Renal pelvis (tissue), 4 donors: ENCODE data around the gene ARAP1. TPM values are rescaled to one million over a fixed set of nuclear protein-coding genes. Genes with fewer than 3 reads are reported as not detected.
A peak's percentile ranks its signal among the peaks of the same experiment; 100 is the strongest.

Experiments used
- DNase-seq: peaks from one replicate; pipeline ENCODE4 v3.0.0-alpha.2; 2013
- polyA plus RNA-seq, 3 donors: library from polyadenylated mRNA; unstranded; fragments of 120-200 nt; gene quantifications; one replicate each; pipeline ENCODE4 v1.2.1, GENCODE V29; 2013; ENCODE audit not compliant: insufficient read length in 3 of 3

ARAP1 gene
- polyA plus RNA-seq, 3 donors, result 77.6 to 82.1 (median 82.0) TPM

DNA sequence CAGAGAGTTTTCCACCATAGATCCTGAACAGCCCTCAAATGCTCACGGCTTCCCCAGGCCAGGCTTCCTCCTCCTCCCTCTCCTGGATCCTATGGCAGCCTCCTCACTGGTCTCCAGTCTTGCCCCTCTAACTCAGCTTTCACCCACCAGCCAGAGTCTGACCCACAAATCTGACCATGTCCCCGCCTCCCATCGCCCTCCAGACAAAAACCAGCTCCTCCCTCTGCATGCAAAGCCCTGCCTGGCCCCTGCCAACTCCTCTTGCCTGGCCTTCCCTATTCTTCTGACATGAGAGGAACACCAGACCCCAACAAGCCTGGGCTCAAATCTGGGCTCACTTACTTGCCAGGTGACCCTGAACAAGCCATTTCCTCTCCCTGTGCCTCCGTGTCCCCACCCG lies 45.6 kb downstream of the ARAP1 start:
- DNase-seq, result no peak

DNA sequence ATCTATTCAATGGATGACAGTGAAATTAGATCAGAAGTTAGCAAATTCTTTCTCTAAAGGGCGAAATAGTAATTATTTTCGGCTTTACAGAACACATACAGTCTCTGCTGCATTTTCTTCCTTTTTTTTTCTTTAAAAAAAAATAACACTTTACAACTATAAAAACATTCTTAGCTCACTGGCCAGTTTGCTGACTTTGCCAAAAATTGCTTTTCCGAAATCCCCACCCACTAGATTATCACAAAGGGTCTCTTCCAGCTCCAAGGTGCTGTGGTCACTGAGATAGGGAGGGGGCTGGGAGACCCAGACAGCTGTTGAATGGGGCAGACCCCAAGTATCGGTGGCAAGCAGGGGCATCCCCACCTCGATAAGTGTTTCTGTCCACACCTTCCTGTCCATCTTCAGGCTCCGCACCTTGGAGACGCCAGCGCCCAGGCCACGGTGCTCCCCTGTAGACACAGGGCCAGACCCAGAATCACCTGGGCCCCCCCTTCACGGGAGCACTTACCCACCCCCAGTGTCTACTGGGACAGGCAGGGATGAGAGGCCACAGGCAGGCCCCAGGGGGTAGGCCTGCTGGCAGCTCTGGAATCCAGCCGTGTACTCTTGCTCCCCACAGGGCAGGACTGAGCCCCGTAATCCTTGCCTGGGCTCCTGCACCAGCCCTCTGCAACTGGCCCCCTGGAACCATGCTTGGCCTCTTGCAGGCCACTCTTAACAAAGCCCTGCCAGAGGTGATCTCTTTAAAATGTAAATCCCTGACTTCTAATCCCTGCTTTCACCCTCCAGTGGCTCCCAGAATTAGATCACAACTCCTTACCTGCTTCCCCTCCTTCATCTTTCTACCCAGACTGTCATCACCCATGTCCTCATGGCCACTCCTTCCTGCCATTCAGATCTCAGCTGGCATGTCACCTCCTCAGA lies 46.5 kb downstream of the ARAP1 start:
- no peak for DNase-seq

DNA sequence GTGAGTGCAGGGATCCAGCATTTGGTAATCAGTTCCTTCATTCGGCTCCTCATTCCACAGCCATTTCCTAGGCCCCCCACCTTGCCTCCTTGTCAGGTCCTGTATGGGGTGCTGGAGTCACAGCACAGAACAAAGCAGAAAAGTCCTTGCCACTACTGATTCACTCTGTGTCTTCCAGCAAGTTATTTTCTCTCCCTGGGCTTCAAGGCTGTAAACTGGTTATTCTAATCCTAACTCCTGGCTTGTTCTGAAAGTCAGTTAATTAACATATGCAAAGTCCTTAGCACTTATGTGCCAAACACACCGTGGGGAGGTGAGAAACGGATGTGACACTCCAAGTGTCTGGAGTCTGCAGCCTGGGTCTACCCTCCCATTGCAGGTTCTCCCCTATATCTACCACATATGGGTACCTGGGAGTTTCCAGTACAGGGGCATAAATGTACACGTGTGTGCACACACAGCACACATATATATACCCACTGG lies 47.4 kb downstream of the ARAP1 start:
- DNase-seq, result no peak

DNA sequence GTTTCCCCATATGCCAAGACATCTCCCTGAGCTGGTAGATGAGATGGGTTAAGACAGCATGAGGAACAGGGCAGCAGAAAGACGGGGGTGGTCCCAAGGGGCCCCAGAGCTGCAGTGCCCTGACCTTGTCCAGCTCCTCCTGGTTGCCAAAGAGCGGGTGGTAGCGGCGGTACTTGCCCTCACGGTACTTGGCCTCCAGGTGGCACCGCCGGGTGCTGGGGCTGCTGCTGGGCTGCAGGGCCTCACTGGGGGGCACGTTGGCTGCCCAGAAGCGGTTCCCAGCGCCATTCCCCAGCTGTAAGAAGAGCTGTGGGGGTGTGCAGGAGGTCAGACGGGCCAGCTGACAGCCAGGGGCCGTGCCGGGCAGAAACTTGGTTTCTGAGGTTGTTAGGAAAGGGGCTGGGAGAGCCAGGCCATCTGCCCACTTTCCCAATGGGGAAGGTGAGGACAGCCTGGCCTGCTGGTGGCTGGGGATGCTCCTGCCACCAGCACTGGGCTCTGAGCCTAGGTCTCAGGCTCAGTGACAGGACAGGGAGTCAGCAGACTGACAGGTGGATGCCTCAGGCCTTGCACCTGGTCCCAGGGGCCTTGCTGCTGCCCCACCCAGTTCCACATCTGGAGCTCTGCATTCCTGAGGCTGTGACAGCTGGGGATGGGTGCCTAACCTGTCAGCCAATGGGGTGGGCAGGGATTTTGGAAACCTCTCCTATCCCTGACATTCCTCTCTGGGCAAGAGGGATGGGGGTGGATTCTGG lies 48.0 kb downstream of the ARAP1 start:
- no peak for DNase-seq

DNA sequence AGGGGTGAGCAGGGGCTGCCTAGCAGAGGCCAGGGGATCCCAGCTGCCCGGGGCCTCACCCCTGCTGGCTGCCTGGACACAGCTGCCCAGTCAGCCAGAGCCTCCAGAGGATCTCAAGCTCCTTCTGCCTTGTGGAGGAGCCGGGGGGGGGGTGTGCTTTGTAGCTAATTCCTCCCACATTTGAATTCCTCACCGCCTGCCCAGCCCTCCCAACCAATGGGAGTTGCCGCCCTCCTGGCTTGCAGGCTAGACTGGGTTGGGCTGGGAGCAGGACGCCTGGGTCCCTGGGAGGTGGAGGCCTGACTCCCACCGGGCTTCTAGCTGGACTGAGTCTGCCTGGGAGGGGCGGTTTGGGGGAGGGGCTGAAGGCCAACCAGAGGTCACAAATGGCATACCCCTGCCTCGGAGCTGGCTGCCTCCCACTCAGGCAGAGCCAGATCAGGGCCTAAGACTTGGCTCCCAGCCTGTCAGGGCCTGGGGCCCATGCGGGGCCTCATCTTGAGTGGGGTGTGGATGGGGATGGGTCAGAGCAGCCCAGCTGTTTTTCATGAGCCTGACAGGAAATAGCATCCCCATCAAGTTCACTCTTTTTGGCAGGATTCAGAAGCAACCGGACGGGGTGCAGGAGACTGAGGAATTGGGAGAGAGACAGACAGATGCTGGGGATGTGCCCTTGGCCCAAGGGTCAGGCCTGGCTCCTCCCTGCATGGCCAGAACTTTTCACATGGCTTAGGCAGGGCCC lies 48.8 kb downstream of the ARAP1 start:
- peak; percentile 86 for DNase-seq

DNA sequence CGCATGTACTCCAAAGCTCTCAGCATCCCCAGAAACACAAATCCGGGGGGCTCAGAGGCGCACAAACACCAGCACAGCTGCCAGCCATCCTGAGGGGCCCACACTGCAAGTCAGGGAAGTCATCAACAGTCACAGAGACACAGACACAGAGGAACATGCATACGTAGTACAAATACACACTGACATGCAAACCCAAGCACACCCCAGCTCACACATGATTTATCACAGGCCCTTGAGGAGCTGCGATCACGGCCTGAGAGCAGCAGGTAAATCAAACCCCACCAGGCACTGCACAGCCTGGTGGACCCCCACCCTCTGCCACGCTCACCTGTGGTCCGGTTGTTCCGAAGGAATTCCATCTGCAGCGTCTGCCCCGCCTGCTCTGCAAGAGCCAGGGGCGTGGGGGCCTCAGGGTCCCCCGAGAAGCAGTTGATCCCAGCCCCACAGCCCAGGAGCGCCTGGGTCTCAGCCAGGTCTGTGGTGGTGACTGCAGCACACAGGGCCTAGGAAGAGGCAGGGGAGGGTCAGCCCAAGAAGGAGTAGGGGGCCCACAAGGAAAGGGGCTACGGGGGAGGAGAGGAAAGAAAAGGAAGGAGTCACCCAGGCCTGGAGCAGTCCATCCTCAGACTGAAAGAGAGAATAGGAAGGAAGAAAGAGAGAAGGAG lies 49.5 kb downstream of the ARAP1 start:
- no peak for DNase-seq

DNA sequence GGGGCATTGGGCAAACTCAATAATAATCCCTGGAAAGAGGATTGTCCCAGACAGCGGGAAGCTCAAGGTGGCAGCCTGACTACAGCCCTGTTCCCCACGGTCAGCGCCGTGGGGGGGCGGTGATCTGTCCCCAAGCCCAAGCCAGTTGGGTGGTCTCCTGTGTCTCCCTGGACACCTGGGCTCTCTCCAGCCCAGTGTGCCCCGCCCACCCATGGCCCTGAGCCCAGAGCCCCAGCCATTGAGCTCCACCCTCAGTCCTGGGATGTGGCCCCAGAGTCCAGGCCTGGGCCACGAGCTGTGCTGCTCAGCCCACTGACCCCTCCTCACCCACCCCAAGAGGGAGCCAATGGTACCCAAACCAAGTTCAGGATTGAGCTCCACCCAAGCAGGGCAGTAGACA lies 50.1 kb downstream of the ARAP1 start:
- DNase-seq, result no peak

DNA sequence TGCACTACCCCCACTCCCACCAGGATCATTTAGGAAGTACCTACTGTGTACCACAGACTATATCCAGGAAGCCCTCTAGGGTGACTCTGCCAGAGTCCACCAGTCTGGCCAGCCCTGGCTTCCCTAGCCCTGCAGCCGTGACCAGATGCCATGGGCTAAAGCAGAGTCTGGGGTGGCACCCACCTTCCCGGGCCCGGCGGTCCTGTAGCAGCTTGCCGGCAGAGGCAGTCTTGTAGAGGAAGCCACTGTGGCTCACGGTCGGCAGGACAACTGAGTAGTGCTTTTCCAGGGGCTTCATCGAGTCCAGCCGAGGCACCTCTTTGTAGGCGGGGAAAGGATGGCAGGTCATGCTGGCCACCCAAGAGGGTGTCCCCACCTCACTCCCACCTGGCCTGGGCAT lies 50.7 kb downstream of the ARAP1 start:
- DNase-seq, result no peak

DNA sequence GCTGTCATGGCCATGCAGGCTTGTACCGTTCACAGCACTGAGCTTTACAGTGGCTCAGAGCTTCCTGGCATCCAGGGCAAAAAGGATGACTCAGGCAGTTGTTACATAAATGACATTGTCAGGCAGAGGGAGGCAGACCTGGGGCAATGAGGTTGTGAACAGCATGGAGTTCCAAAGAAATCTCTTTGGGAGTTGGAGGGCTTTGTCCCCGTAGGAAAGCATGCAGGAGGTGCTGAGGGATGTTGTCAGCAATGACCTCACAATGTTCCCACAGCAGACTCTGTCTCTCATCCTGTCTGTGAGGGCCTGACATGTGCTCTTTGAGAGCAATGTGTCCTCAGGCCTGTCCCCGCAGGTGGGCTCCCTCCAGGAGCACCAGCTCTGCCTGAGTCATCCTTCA lies 52.1 kb downstream of the ARAP1 start:
- no peak for DNase-seq

DNA sequence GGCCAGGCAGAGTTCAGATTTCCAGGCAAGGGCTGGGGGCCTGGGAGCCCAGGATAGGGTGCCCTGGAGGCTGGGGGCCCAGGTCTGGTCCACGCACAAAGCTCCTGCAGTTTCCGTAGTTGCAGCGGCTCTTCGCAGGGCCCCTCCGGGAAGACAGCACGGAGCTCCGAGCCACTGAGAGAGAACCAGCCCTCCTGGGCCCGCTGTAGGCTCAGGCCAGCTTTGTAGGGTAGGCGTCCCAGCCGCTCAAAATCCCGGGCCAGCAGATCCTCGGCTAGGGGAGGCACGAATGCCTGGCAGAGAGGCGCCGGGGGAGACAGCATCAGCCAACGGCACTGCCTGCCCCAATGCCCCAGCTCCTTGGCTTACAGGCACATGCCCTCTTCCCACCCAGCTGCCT lies 54.4 kb downstream of the ARAP1 start:
- DNase-seq, result no peak

DNA sequence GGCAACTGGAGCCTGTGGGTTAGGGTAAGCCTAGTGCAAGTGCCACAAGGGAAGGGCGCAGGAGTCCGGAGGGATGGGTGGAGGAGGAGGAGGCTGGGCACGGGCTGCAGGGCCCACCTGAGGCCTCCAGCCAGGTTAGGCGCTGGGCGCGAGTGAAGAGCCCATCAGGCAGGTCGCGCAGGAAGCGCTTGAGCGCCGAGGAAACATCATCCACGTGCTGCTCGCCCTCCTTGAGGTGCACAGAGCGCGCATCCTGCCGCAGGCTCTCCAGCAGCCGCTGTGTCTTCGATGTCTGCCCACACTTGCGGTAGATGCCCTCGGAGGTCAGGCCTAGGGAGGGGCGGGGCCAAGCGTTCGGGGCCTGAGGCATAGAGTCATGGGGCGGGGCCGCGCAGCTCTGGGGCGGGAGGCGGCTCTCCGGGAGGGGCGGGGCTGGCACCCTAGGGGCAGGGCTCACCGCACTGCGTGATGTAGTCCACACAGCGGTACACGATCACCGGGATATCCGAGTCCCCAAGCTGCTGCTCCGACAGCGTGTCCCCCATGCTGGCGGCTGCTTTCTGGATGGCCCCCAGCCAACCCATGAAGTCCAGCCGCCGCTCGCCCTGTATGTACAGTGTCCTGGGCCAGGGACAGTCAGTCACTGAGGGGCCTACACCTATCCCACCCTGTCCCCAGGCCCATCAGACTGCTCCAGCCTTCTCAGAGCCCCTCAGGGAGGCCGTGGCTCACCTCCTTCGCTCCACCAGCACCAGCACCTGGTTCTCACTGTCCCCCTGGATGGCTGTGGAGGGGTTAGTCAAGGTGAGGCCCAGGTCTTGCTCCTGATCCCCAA lies 55.1 kb downstream of the ARAP1 start:
- DNase-seq, result no peak

DNA sequence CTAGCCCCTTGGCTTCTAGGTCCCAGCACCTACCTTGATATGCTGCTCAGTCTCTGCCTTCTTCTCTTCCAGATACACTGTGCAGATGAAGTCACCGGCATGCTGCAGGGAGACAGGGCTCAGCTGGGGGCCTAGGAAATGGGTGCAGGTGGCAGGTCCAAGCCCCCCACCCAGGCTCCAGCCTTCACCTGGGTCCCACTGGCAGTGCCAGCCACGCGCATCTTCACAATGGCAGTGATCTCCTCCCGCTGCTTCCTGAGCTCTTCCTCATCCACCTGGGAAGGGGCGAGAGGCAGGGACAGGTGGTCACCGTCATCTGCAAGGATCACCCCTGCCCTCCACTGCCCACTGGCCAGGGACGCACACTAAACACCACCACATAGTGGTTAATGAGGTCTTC lies 56.9 kb downstream of the ARAP1 start:
- no peak for DNase-seq

DNA sequence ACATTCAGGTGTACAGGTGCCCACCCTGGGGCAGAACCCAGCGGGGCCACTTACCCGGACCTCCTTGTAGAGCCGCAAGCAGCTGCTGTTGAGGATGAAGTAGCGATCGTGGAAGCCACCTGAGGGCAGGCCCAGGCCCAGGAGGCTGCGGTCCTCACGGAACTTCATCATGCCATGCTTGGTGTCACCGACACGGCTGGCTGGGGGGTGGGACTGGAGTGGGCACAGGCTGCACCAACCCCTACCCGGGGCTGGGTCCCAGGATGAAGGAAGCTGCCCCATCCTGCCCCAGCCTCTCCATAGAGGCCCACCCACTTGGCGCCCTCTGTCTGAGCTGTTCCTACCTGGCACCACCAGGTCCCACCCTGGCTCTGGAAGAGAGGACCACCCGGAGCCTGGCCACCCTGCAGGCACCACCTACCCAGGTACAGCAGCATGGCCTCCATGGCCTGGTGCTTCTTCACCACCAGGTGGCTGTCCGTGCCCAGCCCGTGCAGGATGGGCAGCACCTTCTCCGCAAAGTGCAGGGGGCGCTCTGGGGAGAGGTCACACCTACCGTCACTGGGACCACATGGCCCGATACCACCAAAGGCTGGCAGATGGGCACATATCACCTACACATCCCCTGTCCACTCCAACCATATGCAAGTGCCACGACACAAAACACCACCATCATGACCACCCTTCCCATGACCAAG lies 58.8 kb downstream of the ARAP1 start:
- no peak for DNase-seq

DNA sequence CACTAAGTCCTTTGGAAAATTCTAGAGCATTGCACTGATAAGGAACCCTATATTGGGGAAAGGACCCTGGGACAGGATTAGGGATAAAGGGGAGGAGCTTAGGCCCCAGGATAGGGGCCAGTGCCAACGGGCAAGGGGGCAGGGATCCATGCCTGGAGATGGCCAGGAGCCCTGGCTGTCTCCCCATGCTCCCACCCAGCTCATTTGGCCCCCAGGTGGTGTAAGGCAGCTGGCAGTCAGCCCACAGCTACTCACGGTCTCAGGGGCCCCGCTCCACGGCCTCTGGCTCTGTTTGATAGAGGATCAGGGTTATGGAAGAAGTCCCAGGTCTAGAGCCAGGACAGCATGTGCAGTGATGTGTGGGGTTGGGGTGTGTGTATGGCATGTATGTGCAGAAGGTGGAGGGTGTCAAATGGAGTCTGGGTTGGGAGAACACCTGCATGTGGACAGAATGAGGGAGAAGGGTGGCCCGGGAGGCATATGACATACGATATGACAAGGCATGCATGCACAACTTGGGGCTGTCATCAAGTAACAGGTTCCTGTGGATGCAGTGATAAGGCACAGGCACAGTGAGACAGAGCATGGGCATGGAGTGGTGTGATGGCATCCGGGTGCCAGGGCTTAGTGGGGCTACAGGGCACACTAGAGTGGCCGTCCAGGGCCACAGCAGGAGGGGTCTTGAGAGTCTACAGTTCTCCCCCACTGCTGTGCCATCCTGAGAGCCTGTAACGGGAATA lies 59.5 kb downstream of the ARAP1 start:
- no peak for DNase-seq

DNA sequence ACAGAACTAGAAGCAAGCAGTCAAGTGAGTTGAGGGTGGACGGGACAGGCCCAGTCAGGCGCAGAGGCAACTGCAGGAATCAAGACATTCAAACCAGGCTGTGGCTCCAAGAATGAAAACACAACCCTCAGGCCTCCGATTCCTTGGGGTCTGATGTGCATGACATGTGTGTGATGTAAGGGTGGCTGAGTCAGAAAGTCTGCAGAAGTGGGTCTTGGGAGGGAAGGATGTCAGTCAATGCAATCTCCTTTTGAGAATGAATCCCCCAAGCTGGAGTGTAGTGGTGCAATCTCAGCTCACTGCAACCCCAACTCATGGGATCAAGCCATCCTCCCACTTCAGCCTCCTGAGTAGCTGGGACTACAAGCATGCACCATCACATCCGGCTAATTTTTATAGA lies 62.0 kb downstream of the ARAP1 start:
- DNase-seq, result no peak

DNA sequence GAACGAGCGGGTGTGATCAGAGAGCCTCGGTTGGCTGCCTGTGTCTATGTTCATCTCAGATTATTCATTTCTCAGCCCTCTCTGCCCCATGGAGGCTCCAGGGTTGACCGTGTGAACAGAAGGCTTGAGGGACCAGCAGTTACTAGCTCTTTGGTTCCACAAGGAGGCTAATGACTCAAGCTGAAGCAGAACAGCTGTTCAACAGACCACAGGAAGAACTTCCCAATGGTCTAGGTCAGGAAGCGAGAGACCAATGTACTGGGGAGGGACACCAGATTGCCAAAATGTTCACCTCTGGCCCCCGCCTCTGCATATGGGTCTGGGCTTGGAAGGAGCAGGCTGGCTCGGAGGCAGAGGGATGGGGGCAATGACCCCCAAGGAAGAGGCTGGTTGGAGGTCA lies 63.3 kb downstream of the ARAP1 start:
- DNase-seq, result no peak

DNA sequence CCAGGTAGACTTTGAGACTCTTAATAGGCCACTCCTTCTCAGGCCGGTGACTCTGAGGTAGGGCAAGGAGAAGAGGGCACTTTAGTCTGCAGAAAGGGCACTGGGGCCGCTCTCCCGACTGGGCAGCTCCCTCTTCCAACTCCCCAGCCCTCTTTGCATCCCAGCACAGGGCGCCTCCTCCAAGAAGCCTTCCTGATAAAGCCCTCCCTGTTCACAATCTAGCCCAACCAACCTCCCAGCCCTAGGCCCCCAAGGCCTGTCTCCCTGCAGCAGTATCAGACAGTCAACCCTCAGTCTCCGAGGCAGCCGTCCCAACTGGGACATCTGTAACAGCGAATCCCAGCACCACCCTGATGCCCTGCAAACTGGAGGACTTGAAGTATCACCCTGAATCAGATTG lies 63.7 kb downstream of the ARAP1 start:
- no peak for DNase-seq

DNA sequence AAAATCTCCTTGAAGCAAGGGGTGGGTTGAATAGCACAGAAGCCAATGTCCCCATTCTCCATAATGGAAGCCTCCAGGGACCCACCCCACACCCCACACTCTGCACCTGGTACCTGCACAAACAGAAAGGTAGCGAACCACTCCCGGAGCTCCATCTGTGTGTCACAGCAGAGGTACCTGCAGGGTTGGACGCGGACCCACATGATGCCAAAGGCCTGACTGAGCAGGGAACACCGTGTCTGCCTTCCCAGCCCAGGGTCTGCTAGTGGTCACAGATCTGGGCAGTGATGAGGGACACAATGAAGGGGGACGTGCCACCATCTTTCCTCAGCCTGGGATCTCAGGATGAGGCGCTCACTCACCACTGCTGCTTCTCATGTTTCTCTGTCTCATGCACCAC lies 64.9 kb downstream of the ARAP1 start:
- no peak for DNase-seq

DNA sequence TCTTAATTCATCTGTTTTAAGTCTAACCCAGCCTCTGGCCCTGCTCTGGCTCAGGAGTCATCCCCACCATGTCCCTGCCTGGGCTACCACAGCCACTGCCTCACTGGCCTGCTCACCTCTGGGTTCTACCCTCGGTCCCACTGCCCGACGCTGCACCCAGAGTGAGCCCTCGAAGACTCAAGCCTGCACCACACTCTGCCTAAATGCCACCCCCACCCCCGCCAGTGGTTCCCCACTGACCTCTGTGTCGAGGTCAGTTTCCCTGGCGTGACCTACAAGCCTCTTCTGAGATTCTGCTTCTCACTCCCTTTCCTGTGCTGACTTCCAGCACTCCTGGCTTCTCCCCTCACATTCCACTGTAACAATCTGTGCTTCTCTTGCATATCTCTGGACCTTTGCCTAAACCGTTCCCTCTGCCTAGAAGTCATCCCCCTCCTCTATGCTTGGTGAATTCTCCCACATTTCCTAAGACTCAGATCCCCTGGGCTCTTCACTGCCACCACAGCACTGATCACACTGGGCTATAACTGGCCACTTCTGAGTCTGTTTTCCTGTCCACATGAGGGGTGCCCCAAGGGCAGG lies 65.5 kb downstream of the ARAP1 start:
- DNase-seq, result no peak
